SK-N-SH (cell line): ENCODE measurements around the gene SPATA21. TPM values are rescaled to one million over a fixed set of nuclear protein-coding genes. Genes with fewer than 3 reads are reported as not detected.

Experiments
- CTCF ChIA-PET: fragments of 300-600, 350-600 bp; formaldehyde crosslinking; extraction: SDS; loops from one replicate; lab custom pipeline; 2021; lab: Yijun Ruan, JAX
- POLR2A ChIA-PET: fragments of 350-600 bp; sonication (Branson Sonifier 250); formaldehyde crosslinking; extraction: SDS; loops from one replicate; lab custom pipeline; 2020; ENCODE audit warnings: antibody characterized with exemption, inconsistent platforms; lab: Yijun Ruan, JAX
- DNase-seq: peaks from one replicate; pipeline ENCODE4 v3.0.0; 2012
- H2AFZ ChIP-seq: fragments of 200-600 bp; sonication (generic); 2 replicates; pipeline ENCODE4 v1.8.1; 2016; ENCODE audit warnings: antibody characterized with exemption, mild to moderate bottlenecking, low read depth
- H3F3A ChIP-seq: fragments of 200-600 bp; sonication (generic); replicated peaks from 2 replicates; pipeline ENCODE3; 2016; ENCODE audit warnings: antibody characterized with exemption, mild to moderate bottlenecking; ENCODE audit not compliant: insufficient read depth
- H3K27ac ChIP-seq, 2 experiments: fragments of 200-500 bp in 1 of 2; fragments of 200-600 bp in 1 of 2; sonication (Bioruptor generic) in 1 of 2; sonication (generic), shearing (Covaris generic) in 1 of 2; 2 replicates each; pipeline versions ENCODE4 v1.5.1 to v1.6.1; 2014 to 2016; ENCODE audit warnings: low read depth in 2 of 2, inconsistent platforms in 1 of 2, low read length in 1 of 2, mild to moderate bottlenecking in 1 of 2, mixed read lengths in 1 of 2
- H3K27me3 ChIP-seq: fragments of 200-600 bp; sonication (generic), shearing (Covaris generic); 2 replicates; pipeline ENCODE4 v1.6.1; 2016; ENCODE audit warnings: mixed run types; ENCODE audit not compliant: insufficient read depth
- H3K36me3 ChIP-seq, 2 experiments: fragments of 200-500 bp in 1 of 2; fragments of 200-600 bp in 1 of 2; sonication (Bioruptor generic) in 1 of 2; sonication (generic) in 1 of 2; replicated peaks in 1 of 2; 2 replicates each; pipeline versions ENCODE3 to v1.5.1; 2014 to 2016; ENCODE audit warnings: low read length in 1 of 2, mild to moderate bottlenecking in 1 of 2; ENCODE audit not compliant: insufficient read depth in 2 of 2, control insufficient read depth in 1 of 2
- H3K4me1 ChIP-seq, 2 experiments: fragments of 200-500 bp in 1 of 2; fragments of 200-600 bp in 1 of 2; sonication (Bioruptor generic) in 1 of 2; sonication (generic), shearing (Covaris generic) in 1 of 2; 2 replicates each; pipeline versions ENCODE4 v1.5.1 to v1.6.1; 2014 to 2016; ENCODE audit warnings: low read depth in 1 of 2, low read length in 1 of 2, mixed run types in 1 of 2; ENCODE audit not compliant: insufficient read depth in 2 of 2, control insufficient read depth in 1 of 2
- H3K4me2 ChIP-seq: fragments of 200-600 bp; sonication (generic), shearing (Covaris generic); 2 replicates; pipeline ENCODE4 v1.6.1; 2017; ENCODE audit warnings: mixed run types
- H3K4me3 ChIP-seq, 2 experiments: fragments of 200-500 bp in 1 of 2; fragments of 200-600 bp in 1 of 2; sonication (Bioruptor generic) in 1 of 2; sonication (generic), shearing (Covaris generic) in 1 of 2; 2 replicates each; pipeline versions ENCODE4 v1.5.1 to v1.8.1; 2014 to 2016; ENCODE audit warnings: low read depth in 2 of 2, inconsistent platforms in 1 of 2, low read length in 1 of 2, mild to moderate bottlenecking in 1 of 2, mixed read lengths in 1 of 2, moderate library complexity in 1 of 2
- H3K79me2 ChIP-seq: fragments of 200-600 bp; sonication (generic); 2 replicates; pipeline ENCODE4 v1.8.1; 2017; ENCODE audit warnings: mild to moderate bottlenecking; ENCODE audit not compliant: insufficient read depth
- H3K9ac ChIP-seq: fragments of 200-600 bp; sonication (generic); 2 replicates; pipeline ENCODE4 v1.6.1; 2017; ENCODE audit warnings: mixed run types
- H3K9me2 ChIP-seq: fragments of 200-600 bp; sonication (generic); 2 replicates; pipeline ENCODE4 v1.6.1; 2017; ENCODE audit warnings: mixed run types
- H3K9me3 ChIP-seq: fragments of 200-600 bp; sonication (generic); 2 replicates; pipeline ENCODE4 v1.6.1; 2017; ENCODE audit warnings: mixed run types, mild to moderate bottlenecking, moderate library complexity
- H4K20me1 ChIP-seq: fragments of 200-600 bp; sonication (generic); 2 replicates; pipeline ENCODE4 v1.6.1; 2017; ENCODE audit warnings: mild to moderate bottlenecking, mixed run types; ENCODE audit not compliant: insufficient read depth
- CTCF ChIP-seq: fragments of 200-600 bp; sonication (generic); IDR thresholded peaks from 2 replicates; pipeline ENCODE4 v1.6.1; 2017; ENCODE audit warnings: antibody characterized with exemption, mild to moderate bottlenecking, moderate library complexity
- EP300 ChIP-seq, 2 experiments: IDR thresholded peaks; 2 replicates each; pipeline versions ENCODE4 v1.4.0 to v1.6.1; 2012; ENCODE audit warnings: borderline replicate concordance in 1 of 2, low read depth in 1 of 2, low read length in 1 of 2
- EZH2phosphoT487 ChIP-seq: fragments of 200-600 bp; sonication (generic); IDR thresholded peaks from 2 replicates; pipeline ENCODE4 v1.6.1; 2017; ENCODE audit warnings: low read depth, mixed run types, mild to moderate bottlenecking, antibody characterized with exemption, moderate library complexity, borderline replicate concordance
- FOSL2 ChIP-seq: IDR thresholded peaks from 2 replicates; pipeline ENCODE4 v1.4.0; 2012; ENCODE audit warnings: low read depth, mild to moderate bottlenecking, moderate library complexity, borderline replicate concordance
- FOXJ3 ChIP-seq: sonication (generic); formaldehyde crosslinking; IDR thresholded peaks from 2 replicates; pipeline ENCODE4 v1.5.1; 2020; ENCODE audit warnings: mild to moderate bottlenecking, missing genetic modification reagents
- JUND ChIP-seq: IDR thresholded peaks from 2 replicates; pipeline ENCODE4 v1.4.0; 2012
- MAX ChIP-seq: IDR thresholded peaks from 2 replicates; pipeline ENCODE4 v1.4.0; 2012; ENCODE audit warnings: low read depth
- NRF1 ChIP-seq: IDR thresholded peaks from 2 replicates; pipeline ENCODE4 v1.6.1; 2012; ENCODE audit warnings: low read depth, mild to moderate bottlenecking, low read length
- POLR2AphosphoS5 ChIP-seq: IDR thresholded peaks from 2 replicates; pipeline ENCODE4 v1.6.1; 2012; ENCODE audit warnings: low read depth, low read length
- RAD21 ChIP-seq: IDR thresholded peaks from 2 replicates; pipeline ENCODE4 v1.6.1; 2012; ENCODE audit warnings: mild to moderate bottlenecking, low read length
- RFX5 ChIP-seq: IDR thresholded peaks from 2 replicates; pipeline ENCODE4 v1.6.1; 2012; ENCODE audit warnings: mild to moderate bottlenecking, improper control_type of control experiment, low read length
- SIN3A ChIP-seq: IDR thresholded peaks from 2 replicates; pipeline ENCODE4 v1.6.1; 2012; ENCODE audit warnings: low read depth, mild to moderate bottlenecking, low read length, moderate library complexity, borderline replicate concordance
- SMC3 ChIP-seq: IDR thresholded peaks from 2 replicates; pipeline ENCODE4 v1.6.1; 2012; ENCODE audit warnings: low read depth, low read length, improper control_type of control experiment
- TAF1 ChIP-seq: IDR thresholded peaks from 2 replicates; pipeline ENCODE4 v1.6.1; 2012; ENCODE audit warnings: low read depth, mild to moderate bottlenecking, low read length, moderate library complexity, borderline replicate concordance
- YY1 ChIP-seq: IDR thresholded peaks from 2 replicates; pipeline ENCODE4 v1.4.0; 2012; ENCODE audit warnings: low read depth, mild to moderate bottlenecking
- whole genome bisulfite sequencing: methylation state at CpG from one replicate; pipeline ENCODE4 v1.1.6; 2017; ENCODE audit warnings: low lambda C conversion rate; 5-methylcytosine and 5-hydroxymethylcytosine counted together
- polyA plus RNA-seq, 3 experiments: library from polyadenylated mRNA; depleted of rRNA; stranded (reverse); fragments of >200 nt; gene quantifications; 2 replicates each; pipeline ENCODE4 v1.2.3, GENCODE V29; 2012

The SPATA21 gene
- polyA plus RNA-seq, 1 of the 3 experiments (the other 2 are of a cell fraction), result 0.10 TPM

- POLR2A ChIA-PET, result interaction anchor here (0.8 to 1.3 kb wide), 6 partner anchors 11 to 135 kb away, joined by 3 to 5 read pairs (median 4); partner anchors contain the start of gene NECAP2
- Histone ChIP-seq H3K4me2 (peak within 1 kb of the TSS; percentile 84), H3K4me3 (peak within 1 kb of the TSS; percentile 69 to 82), H3K9me3 (no peaks in the 10 kb centered on the region), H3K36me3 (no peaks in the 10 kb centered on the region), H3K79me2 (peaks cover 50% of the 10 kb centered on the region)
- 0% methylated on average over 7 of the region's 81 CpGs for WGBS
- no peak for TF ChIP-seq RFX5
- TF ChIP-seq SMC3, result 0 out of 2 replicates have a peak, but pooled peaks have one; percentile 27
- no peak; a peak in 1 of 4 replicates for TF ChIP-seq EP300 (IDR thresholded peaks at IDR 0.05; ENCODE audit: borderline replicate concordance in 1 of 2, low read depth in 1 of 2, low read length in 1 of 2)
- 0 out of 2 replicates have a peak, but pooled peaks have one; percentile 13 for TF ChIP-seq FOXJ3
- no peak for TF ChIP-seq JUND
- peak; percentile 6; the same call in 1 of the 2 replicates for TF ChIP-seq RAD21
- TF ChIP-seq FOSL2, result no peak; the same call in 1 of the 2 replicates
- TF ChIP-seq TAF1, result peak; percentile 62
- TF ChIP-seq SIN3A, result peak; percentile 56; the same call in 1 of the 2 replicates
- TF ChIP-seq CTCF, result peak; percentile 52
- peak; percentile 95 for TF ChIP-seq NRF1
- peak; percentile 93 for TF ChIP-seq POLR2AphosphoS5
- peak; percentile 87 for TF ChIP-seq YY1
- peak; percentile 83; the same call in 1 of the 2 replicates for TF ChIP-seq MAX
- no peak for TF ChIP-seq EZH2phosphoT487
- TF ChIP-seq, all 33 proteins: peak for 10
- DNase-seq, result peak; percentile 97
- H3K9me2 ChIP-seq, result no peaks in the 10 kb centered on the region
- H3K27me3 ChIP-seq, result no peaks in the 10 kb centered on the region
- peaks cover 39% of the 10 kb centered on the region for H4K20me1 ChIP-seq
- peaks cover 6 to 18% of the 10 kb centered on the region in 2 experiments; a peak in 3 of 4 replicates for H3K4me1 ChIP-seq
- peak within 1 kb of the TSS; percentile 75 to 92 for H3K27ac ChIP-seq
- H3K9ac ChIP-seq, result peak within 1 kb of the TSS; percentile 94
- peak within 1 kb of the TSS; percentile 81 for H2AFZ ChIP-seq
- H3F3A ChIP-seq, result peaks cover 11% of the 10 kb centered on the region
- CTCF ChIA-PET, result interaction anchor here (0.6 to 4.3 kb wide), 18 partner anchors 12 to 296 kb away, joined by 3 to 46 read pairs (median 4); partner anchors contain the start of gene SZRD1
These were observed 85.0 kb downstream of the SPATA21 start, which contains the start of gene FBXO42 for GRCh38 chr1:16351994-16352841. TSS of gene FBXO42 (minus strand) at chr1:16352480. CDS start at chr1:16315418, 37,062 bp downstream.
